H9 (cell line): ENCODE measurements around the gene DNAJC7. TPM values are rescaled to one million over a fixed set of nuclear protein-coding genes. Genes with fewer than 3 reads are reported as not detected.

Experiments
- DNase-seq: peaks from one replicate; pipeline ENCODE4 v3.0.0-alpha.2; 2017
- H2AFZ ChIP-seq: one replicate; pipeline ENCODE4 v1.6.1; 2013; ENCODE audit warnings: mild to moderate bottlenecking, low read length, control low read depth, moderate library complexity
- H2AK5ac ChIP-seq: 2 replicates; pipeline ENCODE4 v1.6.1; 2013; ENCODE audit warnings: low read length, control low read depth, mixed read lengths; ENCODE audit not compliant: insufficient read length
- H2BK120ac ChIP-seq: one replicate; pipeline ENCODE4 v1.6.1; 2013; ENCODE audit warnings: low read depth, mild to moderate bottlenecking, low read length, control low read depth, inconsistent platforms; ENCODE audit not compliant: poor library complexity, severe bottlenecking
- H2BK12ac ChIP-seq: 2 replicates; pipeline ENCODE4 v1.6.1; 2013; ENCODE audit warnings: low read length, control low read depth, mixed read lengths, low read depth; ENCODE audit not compliant: insufficient read length
- H2BK15ac ChIP-seq: 2 replicates; pipeline ENCODE4 v1.6.1; 2013; ENCODE audit warnings: low read depth, low read length, control low read depth
- H2BK20ac ChIP-seq: one replicate; pipeline ENCODE4 v1.6.1; 2013; ENCODE audit warnings: low read depth, mild to moderate bottlenecking, low read length, control low read depth, inconsistent platforms; ENCODE audit not compliant: poor library complexity, severe bottlenecking
- H2BK5ac ChIP-seq: 2 replicates; pipeline ENCODE4 v1.6.1; 2013; ENCODE audit warnings: low read length, control low read depth, mixed read lengths; ENCODE audit not compliant: insufficient read length
- H3K14ac ChIP-seq: 2 replicates; pipeline ENCODE4 v1.6.1; 2013; ENCODE audit warnings: low read length, control low read depth; ENCODE audit not compliant: insufficient read depth
- H3K18ac ChIP-seq: 2 replicates; pipeline ENCODE4 v1.6.1; 2013; ENCODE audit warnings: low read depth, mild to moderate bottlenecking, mixed read lengths, low read length, control low read depth; ENCODE audit not compliant: insufficient read length
- H3K23ac ChIP-seq: 2 replicates; pipeline ENCODE4 v1.6.1; 2013; ENCODE audit warnings: low read length, control low read depth, mixed read lengths, low read depth; ENCODE audit not compliant: insufficient read length
- H3K23me2 ChIP-seq: 2 replicates; pipeline ENCODE4 v1.6.1; 2013; ENCODE audit warnings: low read depth, mild to moderate bottlenecking, mixed read lengths, low read length, control low read depth; ENCODE audit not compliant: insufficient read length, poor library complexity, severe bottlenecking
- H3K27ac ChIP-seq: 2 replicates; pipeline ENCODE4 v1.5.1; 2013; ENCODE audit warnings: low read length, control low read depth, mixed read lengths, low read depth; ENCODE audit not compliant: insufficient read length
- H3K27me3 ChIP-seq: 2 replicates; pipeline ENCODE4 v1.6.1; 2013; ENCODE audit warnings: low read length, control low read depth, inconsistent platforms; ENCODE audit not compliant: insufficient read depth
- H3K4ac ChIP-seq: 2 replicates; pipeline ENCODE4 v1.6.1; 2013; ENCODE audit warnings: low read depth, mild to moderate bottlenecking, control low read depth, inconsistent platforms, low read length, moderate library complexity
- H3K4me1 ChIP-seq: 2 replicates; pipeline ENCODE4 v1.6.1; 2013; ENCODE audit warnings: low read length, control low read depth, inconsistent platforms; ENCODE audit not compliant: insufficient read depth
- H3K4me2 ChIP-seq: 2 replicates; pipeline ENCODE4 v1.6.1; 2013; ENCODE audit warnings: low read length, control low read depth, mixed read lengths; ENCODE audit not compliant: insufficient read length, insufficient read depth
- H3K56ac ChIP-seq: 2 replicates; pipeline ENCODE4 v1.6.1; 2013; ENCODE audit warnings: low read depth, mild to moderate bottlenecking, mixed read lengths, low read length, control low read depth; ENCODE audit not compliant: insufficient read length
- H3K79me1 ChIP-seq: 2 replicates; pipeline ENCODE4 v1.6.1; 2013; ENCODE audit warnings: low read depth, mild to moderate bottlenecking, moderate library complexity, low read length, control low read depth, inconsistent platforms; ENCODE audit not compliant: insufficient read depth, poor library complexity, severe bottlenecking
- H3K79me2 ChIP-seq: 2 replicates; pipeline ENCODE4 v1.6.1; 2013; ENCODE audit warnings: low read length, control low read depth, inconsistent platforms; ENCODE audit not compliant: insufficient read depth
- H3K9ac ChIP-seq: 2 replicates; pipeline ENCODE4 v1.6.1; 2013; ENCODE audit warnings: low read length, control low read depth, mixed read lengths; ENCODE audit not compliant: insufficient read length; ENCODE audit errors: extremely low read depth
- H3K9me3 ChIP-seq: one replicate; pipeline ENCODE4 v1.6.1; 2013; ENCODE audit warnings: low read depth, low read length, inconsistent platforms; ENCODE audit not compliant: control insufficient read depth
- H3T11ph ChIP-seq: one replicate; pipeline ENCODE4 v1.6.1; 2013; ENCODE audit warnings: mild to moderate bottlenecking, low read length, control low read depth, inconsistent platforms
- H4K20me1 ChIP-seq: one replicate; pipeline ENCODE4 v1.6.1; 2013; ENCODE audit not compliant: control insufficient read depth, insufficient read length, insufficient read depth
- H4K5ac ChIP-seq: 2 replicates; pipeline ENCODE4 v1.6.1; 2013; ENCODE audit warnings: low read depth, mild to moderate bottlenecking, mixed read lengths, low read length, control low read depth; ENCODE audit not compliant: insufficient read length
- H4K8ac ChIP-seq: replicated peaks from 2 replicates; pipeline ENCODE4 v1.6.1; 2013; ENCODE audit warnings: low read length, control low read depth, mixed read lengths, low read depth; ENCODE audit not compliant: insufficient read length
- H4K91ac ChIP-seq: 2 replicates; pipeline ENCODE4 v1.6.1; 2013; ENCODE audit warnings: low read depth, mild to moderate bottlenecking, moderate library complexity, mixed read lengths, low read length, control low read depth; ENCODE audit not compliant: insufficient read length
- H3K27ac Mint-ChIP-seq, 3 experiments: 2 replicates in 2 of 3; 3 replicates in 1 of 3; pipeline ENCODE4 v1.8.0; 2020 to 2021; ENCODE audit warnings: mixed read lengths in 3 of 3, mild to moderate bottlenecking in 1 of 3, moderate library complexity in 1 of 3
- H3K27me3 Mint-ChIP-seq: 2 replicates; pipeline ENCODE4 v1.8.0; 2021; ENCODE audit warnings: low read depth, mild to moderate bottlenecking, moderate library complexity, mixed read lengths
- H3K36me3 Mint-ChIP-seq, 3 experiments: 2 replicates in 2 of 3; 3 replicates in 1 of 3; pipeline ENCODE4 v1.8.0; 2020 to 2021; ENCODE audit warnings: low read depth in 3 of 3, mixed read lengths in 3 of 3; ENCODE audit not compliant: insufficient read depth in 1 of 3
- H3K4me1 Mint-ChIP-seq, 2 experiments: 2 replicates each; pipeline ENCODE4 v1.8.0; 2020; ENCODE audit warnings: mixed read lengths in 2 of 2
- H3K4me3 Mint-ChIP-seq, 2 experiments: 2 replicates in 1 of 2; 3 replicates in 1 of 2; pipeline ENCODE4 v1.8.0; 2020 to 2021; ENCODE audit warnings: mild to moderate bottlenecking in 2 of 2, mixed read lengths in 2 of 2, moderate library complexity in 1 of 2
- H3K9me3 Mint-ChIP-seq, 2 experiments: 2 replicates in 1 of 2; 3 replicates in 1 of 2; pipeline ENCODE4 v1.8.0; 2020; ENCODE audit warnings: mild to moderate bottlenecking in 2 of 2, mixed read lengths in 2 of 2, moderate library complexity in 1 of 2
- CTCF ChIP-seq: fragments of 200-600 bp; sonication (generic); conservative IDR thresholded peaks from 3 replicates; pipeline ENCODE4 v1.8.0; 2021; ENCODE audit warnings: antibody characterized with exemption, mild to moderate bottlenecking
- WGBS: extraction: QIAGEN DNeasy Blood & Tissue Kit; methylation state at CpG from one replicate; pipeline ENCODE4 v1.1.7; 2013; ENCODE audit warnings: missing lambda C conversion rate, low lambda C conversion rate, mixed read lengths; ENCODE audit not compliant: insufficient read length; ENCODE audit errors: extremely low coverage; 5-methylcytosine and 5-hydroxymethylcytosine counted together
- total RNA-seq: library from RNA; stranded (reverse); gene quantifications from 2 replicates; pipeline ENCODE4 v1.2.1, GENCODE V29; 2021

DNAJC7 gene
- total RNA-seq, 1 experiment from 2014 or later = 141 TPM

- no peak overlapping the region for H4K8ac ChIP-seq
Observed at GRCh38 chr17:42025936-42026335, 8.7 kb upstream of the DNAJC7 start.

More at GRCh38 chr17:42025936-42026335, 8.7 kb upstream of the DNAJC7 start:
- no peaks in the 10 kb centered on the region for H3K79me2 ChIP-seq
- TF ChIP-seq CTCF = no peak
- no peak overlapping the region for H2BK15ac ChIP-seq
- Mint-ChIP-seq H3K27me3 (no peaks in the 10 kb centered on the region; the same call in none of the 2 replicates), H3K27ac (peak overlapping the region in 1 of 3 experiments; percentile 57; a peak in 1 of 7 replicates), H3K36me3 (peaks cover 21 to 41% (median 39%) of the 10 kb centered on the region in 3 experiments), H3K9me3 (no peaks in the 10 kb centered on the region), H3K4me3 (no peak overlapping the region), H3K4me1 (peaks cover 24 to 37% of the 10 kb centered on the region in 2 experiments)
- no peaks in the 10 kb centered on the region for H3K9me3 ChIP-seq
- H3K79me1 ChIP-seq = no peaks in the 10 kb centered on the region
- no peak overlapping the region for H2BK5ac ChIP-seq
- H4K20me1 ChIP-seq = no peaks in the 10 kb centered on the region
- H3K23ac ChIP-seq = no peak overlapping the region
- no peak overlapping the region for H3K4ac ChIP-seq
- no peak overlapping the region for H2BK12ac ChIP-seq
- H2AK5ac ChIP-seq = no peak overlapping the region
- H4K5ac ChIP-seq = no peak overlapping the region
- H3K23me2 ChIP-seq = no peaks in the 10 kb centered on the region
- no peak overlapping the region for H3K18ac ChIP-seq
- H3K9ac ChIP-seq = no peak overlapping the region
- WGBS = no CpG with 5 or more reads among the region's 3 CpGs
- H4K91ac ChIP-seq = no peak overlapping the region
- no peaks in the 10 kb centered on the region for H3K4me1 ChIP-seq
- no peak overlapping the region for H3K56ac ChIP-seq
- H2BK120ac ChIP-seq = no peak overlapping the region
- H3K27me3 ChIP-seq = no peaks in the 10 kb centered on the region; the same call in 1 of the 2 replicates
- H3K4me2 ChIP-seq = no peak overlapping the region
- no peak overlapping the region for H3K27ac ChIP-seq
- no peak overlapping the region for H3K14ac ChIP-seq
- H3T11ph ChIP-seq = no peak overlapping the region
- no peak overlapping the region for H2AFZ ChIP-seq
- H2BK20ac ChIP-seq = no peak overlapping the region
- DNase-seq = no peak
